Activated CD4-positive, alpha-beta memory T cell treated with anti-CD3 and anti-CD28 coated beads, Interleukin-2, amount 10 ng/mL, durations not matched to agents 7 days and 5 days (primary cell): ENCODE measurements around the gene LMTK2. TPM values are rescaled to one million over a fixed set of nuclear protein-coding genes. Genes with fewer than 3 reads are reported as not detected.
"Not testable (repeated sequence)": the region's sequence is repeated elsewhere in the genome, so short reads cannot be mapped to it uniquely, and the experiment has no call there.

Source experiments
- CTCF ChIA-PET: fragments of 350-600 bp; sonication (Branson Sonifier 250); formaldehyde crosslinking; loops from one replicate; lab custom pipeline; 2021; ENCODE audit warnings: antibody characterized with exemption, inconsistent platforms; lab: Charles Lee
- POLR2A ChIA-PET: fragments of 350-600 bp; sonication (Branson Sonifier 250); formaldehyde crosslinking; loops from one replicate; lab custom pipeline; 2021; ENCODE audit warnings: antibody characterized with exemption; lab: Charles Lee
- DNase-seq: peaks from one replicate; pipeline ENCODE4 v3.0.0-alpha.2; 2020
- H3K27ac Mint-ChIP-seq: one replicate; pipeline ENCODE4 v1.8.0; 2021; ENCODE audit warnings: mild to moderate bottlenecking, mixed read lengths
- H3K27me3 Mint-ChIP-seq: one replicate; pipeline ENCODE4 v1.8.0; 2021; ENCODE audit warnings: mixed read lengths
- H3K36me3 Mint-ChIP-seq: one replicate; pipeline ENCODE4 v1.8.0; 2021; ENCODE audit warnings: low read depth, mixed read lengths
- H3K4me1 Mint-ChIP-seq: one replicate; pipeline ENCODE4 v1.8.0; 2021; ENCODE audit warnings: mixed read lengths
- H3K4me3 Mint-ChIP-seq: one replicate; pipeline ENCODE4 v1.8.0; 2021; ENCODE audit warnings: mild to moderate bottlenecking, mixed read lengths
- H3K9me3 Mint-ChIP-seq: one replicate; pipeline ENCODE4 v1.8.0; 2021; ENCODE audit warnings: mixed read lengths
- total RNA-seq, 2 experiments: library from RNA; stranded (reverse); gene quantifications; one replicate each; pipeline ENCODE4 v1.2.3, GENCODE V29; 2021

LMTK2 gene
- total RNA-seq, 2 experiments from 2014 or later: 10.0 to 11.6 TPM

DNA sequence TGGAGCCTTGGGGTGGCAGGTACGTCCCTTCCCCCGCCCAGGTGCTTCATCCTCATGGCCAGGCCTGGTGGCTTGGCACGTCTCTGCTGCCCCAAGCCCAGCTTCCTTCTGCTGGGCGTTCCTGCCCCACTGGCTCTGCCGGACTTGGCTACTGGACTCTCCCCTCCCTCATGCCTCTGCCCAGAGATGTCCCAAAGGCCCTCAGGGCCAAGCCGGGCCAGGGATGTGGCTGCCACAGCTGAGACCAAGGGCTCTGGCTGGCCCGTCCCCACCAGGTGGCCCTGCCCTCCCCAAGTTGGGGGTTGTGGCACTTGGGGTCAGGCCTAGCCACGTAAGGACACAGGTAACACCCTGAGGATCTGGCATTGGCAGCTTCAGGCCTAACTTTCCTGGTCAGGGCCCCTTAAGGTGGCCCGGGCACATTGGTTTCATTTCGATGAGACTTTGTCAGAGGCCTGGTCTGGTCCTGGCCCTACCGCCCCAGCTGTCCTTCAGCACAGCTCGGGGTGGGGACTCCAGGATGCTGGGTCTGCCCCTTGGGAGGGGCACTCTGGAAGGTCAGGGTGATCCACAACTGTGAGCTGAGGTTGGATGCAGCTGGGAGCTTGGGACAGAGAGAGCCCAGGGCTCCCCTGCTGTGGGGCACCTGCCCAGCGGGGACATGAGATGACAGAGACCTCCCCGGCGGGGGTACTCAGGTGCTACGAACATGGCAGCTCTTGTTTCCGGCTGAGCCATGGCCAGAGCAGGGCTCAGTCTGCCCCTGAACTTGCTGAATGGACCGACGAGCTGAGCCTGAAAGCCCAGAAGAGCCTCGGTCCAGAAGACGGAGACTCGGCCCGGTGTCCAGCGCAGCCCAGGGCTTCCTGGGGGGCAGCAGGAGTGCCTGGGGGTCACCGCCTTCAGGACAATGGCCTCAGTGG lies 107.5 kb downstream of the LMTK2 start:
- no peak for DNase-seq
- no peak overlapping the region for H3K4me3 Mint-ChIP-seq
- ChIA-PET CTCF (no interaction called here), POLR2A (interaction anchor here (1.0 kb wide), 2 partner anchors 12 to 36 kb away, joined by 3 read pairs; no protein-coding TSS in a partner anchor)
- H3K9me3 Mint-ChIP-seq: no peaks in the 10 kb centered on the region
- no peak overlapping the region for H3K27ac Mint-ChIP-seq
- peaks cover 7% of the 10 kb centered on the region for H3K36me3 Mint-ChIP-seq
- H3K4me1 Mint-ChIP-seq: peaks cover 15% of the 10 kb centered on the region
- H3K27me3 Mint-ChIP-seq: no peaks in the 10 kb centered on the region

- H3K4me3 Mint-ChIP-seq: no peak overlapping the region
- CTCF ChIA-PET: no interaction called here
Observed at GRCh38 chr7:98214811-98215321, 108.2 kb downstream of the LMTK2 start.

GRCh38 chr7:98215561-98216495 lies 109.2 kb downstream of the LMTK2 start:
- CTCF ChIA-PET: no interaction called here
- Mint-ChIP-seq H3K4me3 (no peak overlapping the region), H3K9me3 (no peaks in the 10 kb centered on the region), H3K27me3 (no peaks in the 10 kb centered on the region), H3K36me3 (peaks cover 10% of the 10 kb centered on the region), H3K27ac (no peak overlapping the region), H3K4me1 (peaks cover 17% of the 10 kb centered on the region)
- no peak for DNase-seq
- POLR2A ChIA-PET: interaction anchor here (1.1 kb wide), 1 partner anchor 35 kb away, joined by 4 read pairs; no protein-coding TSS in a partner anchor

More at GRCh38 chr7:98214811-98215321, 108.2 kb downstream of the LMTK2 start:
- DNase-seq: no peak
- H3K4me1 Mint-ChIP-seq: peaks cover 18% of the 10 kb centered on the region
- POLR2A ChIA-PET: no interaction called here
- peaks cover 10% of the 10 kb centered on the region for H3K36me3 Mint-ChIP-seq
- no peaks in the 10 kb centered on the region for H3K9me3 Mint-ChIP-seq
- no peaks in the 10 kb centered on the region for H3K27me3 Mint-ChIP-seq
- H3K27ac Mint-ChIP-seq: no peak overlapping the region

DNA sequence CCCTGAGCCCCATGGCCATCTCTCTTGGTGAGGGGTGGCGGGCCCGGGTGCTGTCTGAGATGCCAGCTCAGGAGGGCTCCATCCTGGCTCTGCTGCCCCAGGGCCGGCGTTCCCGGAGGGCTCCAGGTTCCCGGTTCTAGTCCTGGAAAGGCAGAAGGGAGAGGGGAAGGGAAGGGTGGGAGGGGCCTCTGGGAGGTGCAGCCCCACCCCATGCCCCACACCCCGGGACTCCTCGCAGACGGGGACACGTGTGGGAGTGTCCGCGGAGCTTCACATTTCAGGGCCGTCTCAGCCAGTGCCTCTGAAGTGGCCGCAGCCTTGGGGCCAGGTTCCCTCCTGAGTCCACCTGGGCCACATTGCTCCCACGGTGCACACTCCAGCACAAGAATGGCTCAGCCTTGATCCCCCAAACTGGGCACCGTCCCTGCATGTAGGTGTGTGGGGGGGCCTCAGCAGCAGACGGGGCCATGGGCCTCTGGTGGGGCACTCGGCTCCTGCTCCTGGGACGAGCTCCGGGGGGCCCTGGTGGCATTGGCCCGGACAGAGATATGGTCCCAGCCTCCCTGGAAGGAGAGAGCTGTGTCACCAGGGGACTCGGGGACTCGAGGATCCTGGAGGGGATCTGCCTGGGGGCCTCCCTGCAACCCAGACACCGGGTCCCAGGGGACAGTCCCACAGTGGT lies 110.4 kb downstream of the LMTK2 start:
- CTCF ChIA-PET: no interaction called here
- Mint-ChIP-seq H3K36me3 (peaks cover 15% of the 10 kb centered on the region), H3K27ac (no peak overlapping the region), H3K27me3 (no peaks in the 10 kb centered on the region), H3K9me3 (no peaks in the 10 kb centered on the region), H3K4me1 (peaks cover 13% of the 10 kb centered on the region), H3K4me3 (no peak overlapping the region)
- POLR2A ChIA-PET: no interaction called here
- DNase-seq: no peak

DNA sequence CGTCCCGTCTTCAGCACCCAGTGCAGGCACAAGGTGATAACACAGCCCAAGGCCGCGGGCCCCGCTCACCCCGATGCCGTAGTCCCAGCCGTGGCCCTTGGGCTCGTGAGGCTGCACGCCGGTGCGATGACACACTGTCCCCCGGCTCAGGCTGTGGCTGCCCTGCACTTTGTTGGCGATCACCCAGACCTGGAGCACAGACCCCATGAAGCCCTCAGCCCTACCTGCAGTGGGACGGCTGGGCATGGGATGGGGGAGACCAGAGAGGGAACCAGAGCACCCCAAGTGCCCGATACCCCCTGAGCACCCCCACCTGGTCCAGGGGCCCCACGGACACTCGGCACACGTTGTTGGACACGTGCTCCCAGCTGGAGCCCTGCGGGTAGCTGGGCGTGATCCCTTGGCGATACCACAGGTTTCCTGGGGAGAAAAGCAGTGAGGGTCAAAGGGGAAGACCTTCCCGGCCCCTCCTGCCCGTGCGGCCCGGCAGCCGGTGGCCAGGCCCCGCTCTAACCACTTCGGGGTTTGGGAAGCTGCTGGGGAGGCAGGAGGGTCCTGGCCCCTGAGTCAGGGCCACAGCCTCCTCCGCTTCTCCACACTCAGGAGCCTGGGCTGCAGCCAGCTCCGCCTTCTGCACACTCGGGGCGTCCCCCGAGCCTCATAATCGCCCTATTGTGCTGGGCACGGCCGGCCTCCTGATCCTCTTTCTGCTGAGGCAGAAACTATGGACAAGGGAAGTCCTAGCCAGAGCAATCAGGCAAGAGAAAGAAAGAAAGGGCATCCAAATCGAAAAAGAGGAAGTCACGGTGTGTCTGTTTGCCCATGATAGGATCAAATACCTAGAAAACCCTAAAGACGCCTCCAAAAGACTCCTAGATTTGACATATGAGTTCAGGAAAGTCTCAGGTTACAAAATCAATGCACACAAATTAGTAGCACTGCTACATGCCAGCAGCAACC lies 111.2 kb downstream of the LMTK2 start:
- DNase-seq: no peak
- Mint-ChIP-seq H3K4me1 (peaks cover 13% of the 10 kb centered on the region), H3K27me3 (no peaks in the 10 kb centered on the region), H3K36me3 (peaks cover 15% of the 10 kb centered on the region), H3K27ac (peak overlapping the region; percentile 4), H3K4me3 (no peak overlapping the region), H3K9me3 (no peaks in the 10 kb centered on the region)
- CTCF ChIA-PET: no interaction called here
- POLR2A ChIA-PET: interaction anchor here (1.4 kb wide), 1 partner anchor 33 kb away, joined by 3 read pairs; no protein-coding TSS in a partner anchor

DNA sequence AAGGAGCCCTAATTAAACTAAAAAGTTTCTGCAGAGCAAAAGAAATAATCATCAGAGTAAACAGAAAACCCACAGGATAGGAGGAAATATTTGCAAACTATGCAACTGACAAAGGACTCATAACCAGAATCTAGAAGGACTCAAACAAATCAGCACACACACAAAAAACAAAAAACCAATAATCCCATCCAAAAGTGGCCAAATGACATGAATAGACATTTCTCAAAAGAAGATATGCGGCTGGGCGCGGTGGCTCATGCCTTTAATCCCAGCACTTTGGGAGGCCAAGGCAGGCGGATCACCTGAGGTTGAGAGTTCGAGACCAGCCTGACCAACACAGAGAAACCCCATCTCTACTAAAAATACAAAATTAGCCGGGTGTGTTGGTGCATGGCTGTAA lies 112.7 kb downstream of the LMTK2 start:
- peaks cover 15% of the 10 kb centered on the region for H3K36me3 Mint-ChIP-seq
- H3K27me3 Mint-ChIP-seq, H3K9me3 Mint-ChIP-seq, CTCF ChIA-PET, H3K4me3 Mint-ChIP-seq, DNase-seq: not testable (repeated sequence)
- POLR2A ChIA-PET: interaction anchor here (1.1 kb wide), 1 partner anchor 32 kb away, joined by 3 read pairs; the partner anchor contains the start of gene TECPR1
- peak overlapping the region; percentile 35 for H3K27ac Mint-ChIP-seq
- peaks cover 13% of the 10 kb centered on the region for H3K4me1 Mint-ChIP-seq

- Mint-ChIP-seq H3K4me1 (peaks cover 13% of the 10 kb centered on the region), H3K4me3 (no peak overlapping the region), H3K9me3 (no peaks in the 10 kb centered on the region), H3K27ac (no peak overlapping the region), H3K27me3 (no peaks in the 10 kb centered on the region), H3K36me3 (peaks cover 20% of the 10 kb centered on the region)
- ChIA-PET CTCF (no interaction called here), POLR2A (no interaction called here)
- no peak for DNase-seq
Observed at GRCh38 chr7:98221611-98222532, 115.2 kb downstream of the LMTK2 start.

DNA sequence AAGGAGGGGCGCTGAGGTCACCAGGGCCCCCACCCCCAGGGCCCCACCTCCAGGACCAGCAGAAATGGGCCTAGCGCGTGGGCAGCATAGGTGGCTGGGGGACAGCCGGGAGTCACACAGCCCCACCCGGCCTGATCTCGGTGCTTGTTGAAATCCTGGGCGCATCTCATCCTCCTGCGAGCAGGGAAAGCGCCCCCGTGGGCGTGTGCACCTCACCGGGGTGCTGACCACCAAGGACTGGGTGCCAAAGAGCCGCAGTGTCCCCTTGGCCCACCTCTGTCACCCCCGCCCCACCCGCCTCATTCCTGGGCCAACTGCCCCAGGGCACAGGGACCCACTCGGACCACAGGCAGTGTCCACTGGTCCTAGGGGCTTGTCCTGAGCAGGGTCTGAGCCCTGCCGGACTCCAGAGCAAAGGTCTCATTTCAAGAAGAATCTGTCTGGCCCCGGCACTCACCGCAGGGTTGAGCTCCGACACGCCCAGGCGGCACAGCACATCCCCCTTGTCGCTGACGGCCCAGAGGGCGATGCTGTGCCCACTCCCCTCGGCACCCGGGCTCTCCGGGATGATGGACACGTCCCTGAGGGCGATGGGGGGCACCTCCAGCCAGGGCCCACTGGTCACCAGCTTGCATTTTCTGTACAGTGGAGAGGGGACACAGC lies 116.0 kb downstream of the LMTK2 start:
- DNase-seq: no peak
- POLR2A ChIA-PET: no interaction called here
- H3K36me3 Mint-ChIP-seq: peaks cover 23% of the 10 kb centered on the region
- no peak overlapping the region for H3K27ac Mint-ChIP-seq
- H3K4me1 Mint-ChIP-seq: peaks cover 13% of the 10 kb centered on the region
- H3K9me3 Mint-ChIP-seq: no peaks in the 10 kb centered on the region
- H3K4me3 Mint-ChIP-seq: no peak overlapping the region
- CTCF ChIA-PET: no interaction called here
- H3K27me3 Mint-ChIP-seq: no peaks in the 10 kb centered on the region

GRCh38 chr7:98223351-98223897 lies 116.8 kb downstream of the LMTK2 start:
- H3K36me3 Mint-ChIP-seq: peaks cover 29% of the 10 kb centered on the region
- H3K27me3 Mint-ChIP-seq: no peaks in the 10 kb centered on the region
- DNase-seq: no peak
- ChIA-PET CTCF (no interaction called here), POLR2A (no interaction called here)
- H3K4me3 Mint-ChIP-seq: no peak overlapping the region
- H3K4me1 Mint-ChIP-seq: peaks cover 9% of the 10 kb centered on the region
- no peaks in the 10 kb centered on the region for H3K9me3 Mint-ChIP-seq
- H3K27ac Mint-ChIP-seq: no peak overlapping the region

DNA sequence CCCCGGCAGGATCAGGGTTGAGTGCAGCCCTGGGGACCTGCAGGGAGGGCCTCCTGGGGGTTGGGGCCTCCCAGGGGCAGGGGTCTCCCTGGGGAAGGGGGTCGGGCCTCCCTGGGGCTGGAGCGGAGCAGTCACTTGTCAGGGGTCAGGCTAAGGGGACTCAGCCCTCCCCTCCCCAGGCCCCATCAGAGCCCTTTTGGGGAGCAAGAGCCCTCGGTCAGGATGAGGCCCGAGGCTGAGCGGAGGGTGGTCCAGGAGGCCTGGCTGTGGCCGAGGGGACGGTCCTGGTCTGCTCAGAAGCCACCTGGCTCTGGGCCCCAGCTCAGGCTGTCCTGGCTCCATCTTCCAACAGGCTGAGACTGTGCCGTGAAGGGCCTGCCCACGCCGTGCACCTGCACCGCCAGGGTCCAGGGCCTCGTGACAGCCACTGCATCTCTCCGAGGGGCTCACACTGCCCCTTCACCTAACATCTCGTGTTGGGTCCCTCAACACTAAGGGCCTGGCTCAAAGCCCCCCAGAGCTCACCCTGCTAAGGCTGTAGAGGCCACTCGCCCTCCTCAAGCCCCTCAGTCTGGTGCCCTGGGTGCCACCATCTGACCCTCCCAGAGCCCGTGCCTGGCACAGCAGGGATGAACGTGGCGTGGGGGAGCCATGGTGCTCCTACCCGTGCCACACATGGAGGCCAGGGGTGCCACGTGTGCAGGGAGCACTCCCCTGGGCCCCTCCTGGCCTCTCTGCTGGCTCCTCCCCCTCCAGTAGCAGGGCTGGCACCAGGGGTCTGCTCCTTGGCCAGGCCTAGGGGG lies 117.4 kb downstream of the LMTK2 start:
- H3K4me3 Mint-ChIP-seq: no peak overlapping the region
- ChIA-PET CTCF (interaction anchor here (0.5 kb wide), 1 partner anchor 1189 kb away, joined by 3 read pairs; no protein-coding TSS in a partner anchor), POLR2A (no interaction called here)
- no peaks in the 10 kb centered on the region for H3K27me3 Mint-ChIP-seq
- peaks cover 4% of the 10 kb centered on the region for H3K4me1 Mint-ChIP-seq
- H3K36me3 Mint-ChIP-seq: peaks cover 25% of the 10 kb centered on the region
- DNase-seq: no peak
- no peaks in the 10 kb centered on the region for H3K9me3 Mint-ChIP-seq
- H3K27ac Mint-ChIP-seq: no peak overlapping the region
